T-helper 1 cell treated with Interleukin-12 subunit alpha and Interleukin-12 subunit beta and Interleukin-4 antibody, amounts not matched to agents 30 ng/mL and 1 ng/mL, for 36 hours (primary cell): ENCODE data around the gene AFAP1L2. TPM values are rescaled to one million over a fixed set of nuclear protein-coding genes. Genes with fewer than 3 reads are reported as not detected.

Experiments
- intact Hi-C: fragments of 100-400 bp; cut with micrococcal nuclease; formaldehyde crosslinking; loops from one replicate; pipeline ENCODE4 v1.15.1; 2024
- total RNA-seq: library from RNA; stranded (reverse); gene quantifications from 2 replicates; pipeline ENCODE4 v1.2.3, GENCODE V29; 2022

The AFAP1L2 gene
- total RNA-seq, 1 donor from 2014 or later: 3.4 TPM

GRCh38 chr10:114315566-114316420 is 88.5 kb downstream of the AFAP1L2 start:
- intact Hi-C loops: no loop called here

- intact Hi-C loops: no loop called here
These were observed 90.4 kb downstream of the AFAP1L2 start for GRCh38 chr10:114313866-114314265.

GRCh38 chr10:114313139-114313538 is 91.2 kb downstream of the AFAP1L2 start:
- intact Hi-C loops: no loop called here

GRCh38 chr10:114311496-114312209 is 92.6 kb downstream of the AFAP1L2 start:
- intact Hi-C loops: no loop called here

- intact Hi-C loops: no loop called here
These were observed 93.3 kb downstream of the AFAP1L2 start for GRCh38 chr10:114311023-114311422.

GRCh38 chr10:114310346-114310745 is 94.0 kb downstream of the AFAP1L2 start:
- intact Hi-C loops: no loop called here

GRCh38 chr10:114309364-114309651 is 95.0 kb downstream of the AFAP1L2 start:
- intact Hi-C loops: loop anchor here (10.0 kb wide), 2 partner anchors 95 to 1105 kb away; partner anchors contain the start of gene AFAP1L2

- intact Hi-C loops: loop anchor here (10.0 kb wide), 2 partner anchors 96 to 1106 kb away; partner anchors contain the start of gene AFAP1L2
These were observed 95.6 kb downstream of the AFAP1L2 start for GRCh38 chr10:114308531-114309363.

GRCh38 chr10:114307731-114308130 is 96.6 kb downstream of the AFAP1L2 start:
- intact Hi-C loops: loop anchor here (10.0 kb wide), 2 partner anchors 97 to 1107 kb away; partner anchors contain the start of gene AFAP1L2

- intact Hi-C loops: loop anchor here (10.0 kb wide), 2 partner anchors 98 to 1108 kb away; partner anchors contain the start of gene AFAP1L2
These were observed 98.0 kb downstream of the AFAP1L2 start for GRCh38 chr10:114306116-114306973.

GRCh38 chr10:114305521-114305925 is 98.8 kb downstream of the AFAP1L2 start:
- intact Hi-C loops: loop anchor here (2.0 to 10.0 kb wide), 5 partner anchors 99 to 1109 kb away; partner anchors contain the start of gene AFAP1L2

GRCh38 chr10:114304571-114305421 is 99.5 kb downstream of the AFAP1L2 start:
- intact Hi-C loops: loop anchor here (1.0 to 10.0 kb wide), 18 partner anchors 100 to 1110 kb away; partner anchors contain the start of genes AFAP1L2, CCDC186 and TRUB1

- intact Hi-C loops: loop anchor here (1.0 to 10.0 kb wide), 18 partner anchors 101 to 1111 kb away; partner anchors contain the start of genes AFAP1L2, CCDC186 and TRUB1
These were observed 100.2 kb downstream of the AFAP1L2 start for GRCh38 chr10:114304017-114304570.

GRCh38 chr10:114303556-114303955 is 100.7 kb downstream of the AFAP1L2 start:
- intact Hi-C loops: loop anchor here (10.0 kb wide), 2 partner anchors 101 to 1111 kb away; partner anchors contain the start of gene AFAP1L2

- intact Hi-C loops: loop anchor here (10.0 kb wide), 2 partner anchors 103 to 1113 kb away; partner anchors contain the start of gene AFAP1L2
These were observed 102.2 kb downstream of the AFAP1L2 start for GRCh38 chr10:114301951-114302710.

- intact Hi-C loops: loop anchor here (10.0 kb wide), 2 partner anchors 104 to 1114 kb away; partner anchors contain the start of gene AFAP1L2
These were observed 103.1 kb downstream of the AFAP1L2 start for GRCh38 chr10:114301177-114301576.

GRCh38 chr10:114300036-114300645 is 104.2 kb downstream of the AFAP1L2 start:
- intact Hi-C loops: loop anchor here (10.0 kb wide), 2 partner anchors 105 to 1115 kb away; partner anchors contain the start of gene AFAP1L2
